Stimulated activated CD4-positive, alpha-beta T cell treated with anti-CD3 and anti-CD28 coated beads, Interleukin-12 subunit alpha, Interleukin-12 subunit beta, amount 100 ng/mL, for 4 hours (primary cell): Measurements from ENCODE around the gene MKRN3.
"Not testable (repeated sequence)": the region's sequence is repeated elsewhere in the genome, so short reads cannot be mapped to it uniquely, and the experiment has no call there.

Source experiments
- DNase-seq: peaks from one replicate; pipeline ENCODE4 v3.0.0-alpha.2; 2020

The MKRN3 gene

GRCh38 chr15:23594252-23594770, 28.8 kb downstream of the MKRN3 start:
- no peak for DNase-seq

- DNase-seq: no peak
These were observed 29.9 kb downstream of the MKRN3 start for GRCh38 chr15:23595368-23595767.

DNA sequence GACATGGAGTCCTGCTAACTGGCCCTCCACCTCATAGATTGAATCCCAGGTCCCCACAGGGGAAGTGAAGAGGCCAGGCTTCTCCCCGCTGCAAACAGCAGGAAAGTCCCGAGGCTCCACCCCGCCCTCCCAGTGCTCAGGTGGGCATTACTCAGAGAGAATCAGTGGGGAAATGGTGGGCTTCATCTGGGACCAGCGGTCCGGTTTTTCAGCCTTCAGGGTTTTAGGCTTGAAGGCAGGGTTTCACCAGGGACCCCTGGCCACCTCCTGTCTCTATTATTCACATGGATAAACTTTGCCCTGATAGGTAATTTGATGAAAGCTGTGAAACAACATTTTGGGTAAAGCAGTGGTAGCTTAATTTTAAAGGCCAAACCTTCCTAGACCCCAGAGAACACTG, 31.3 kb downstream of the MKRN3 start:
- no peak for DNase-seq

- DNase-seq: not testable (repeated sequence)
These were observed 31.8 kb downstream of the MKRN3 start for GRCh38 chr15:23597278-23597677.

DNA sequence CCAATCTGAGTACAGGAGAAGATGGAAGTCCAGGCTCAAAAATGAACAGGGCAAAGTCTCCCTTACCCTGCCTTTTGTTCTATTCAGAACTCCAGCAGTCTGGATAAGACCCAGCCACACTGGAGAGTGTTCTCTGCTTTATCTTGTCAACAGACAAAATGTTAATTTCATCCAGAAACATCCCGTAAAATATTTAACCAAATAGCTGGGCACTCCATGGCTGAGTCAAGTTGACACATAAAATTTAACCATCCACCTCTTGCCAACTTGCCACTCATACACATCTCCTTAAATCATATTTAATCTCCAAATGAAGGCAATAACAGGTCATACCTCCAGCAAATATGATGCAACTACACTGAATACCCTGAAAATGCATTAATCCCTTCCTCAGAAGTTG, 33.6 kb downstream of the MKRN3 start:
- DNase-seq: no peak

GRCh38 chr15:23602124-23602523, 36.6 kb downstream of the MKRN3 start:
- no peak for DNase-seq

GRCh38 chr15:23606226-23606625, 40.8 kb downstream of the MKRN3 start:
- no peak for DNase-seq

DNA sequence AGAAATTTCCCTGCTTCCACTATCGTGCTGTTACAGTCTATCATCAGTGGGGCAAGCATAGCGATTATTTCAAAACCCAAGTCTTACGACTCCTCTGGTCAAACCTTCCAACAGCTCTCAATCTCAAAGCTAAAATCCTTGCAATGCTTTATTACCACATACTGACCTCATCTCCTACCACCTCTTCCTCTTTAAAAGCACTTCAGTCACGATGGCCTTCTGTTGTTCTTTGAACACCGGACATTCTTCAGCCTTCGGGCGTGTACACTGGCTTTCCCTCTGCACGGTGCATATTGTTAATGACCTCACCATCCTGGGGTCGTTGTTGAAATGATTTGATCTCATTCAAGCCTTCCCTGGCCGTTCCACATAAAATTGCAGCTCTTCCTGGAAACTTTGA, 51.1 kb downstream of the MKRN3 start:
- DNase-seq: no peak
